ENCODE measurements around the gene PNMA8B.

- TF ChIP-seq CTCF (IDR thresholded peaks at IDR 0.05) (no peak), ZFX (IDR thresholded peaks at IDR 0.05; ENCODE audit: borderline replicate concordance) (no peak)
These were observed 49.0 kb upstream of the PNMA8B start for GRCh38 chr19:46544651-46545050.

All from 22Rv1 (cell line).